Ovary (tissue), 3 donors: ENCODE data around the gene KRTAP5-6.

ENCODE experiments used
- EP300 ChIP-seq: sonication (generic); formaldehyde crosslinking; IDR thresholded peaks from one replicate; pipeline ENCODE4 v1.6.1; 2017; ENCODE audit warnings: antibody characterized with exemption
- TF ChIP-seq, protein P1 (sequence below), 3 donors: fragments of 450-650 bp in 2 of 3; fragments of 200-600 bp in 1 of 3; IDR thresholded peaks; one replicate each; pipeline versions ENCODE4 v1.5.1 to v1.8.0; 2016 to 2022; ENCODE audit warnings: antibody characterized with exemption in 3 of 3, mild to moderate bottlenecking in 1 of 3
- donor health status: DM: no; HTN: no; CAD: no.

DNA sequence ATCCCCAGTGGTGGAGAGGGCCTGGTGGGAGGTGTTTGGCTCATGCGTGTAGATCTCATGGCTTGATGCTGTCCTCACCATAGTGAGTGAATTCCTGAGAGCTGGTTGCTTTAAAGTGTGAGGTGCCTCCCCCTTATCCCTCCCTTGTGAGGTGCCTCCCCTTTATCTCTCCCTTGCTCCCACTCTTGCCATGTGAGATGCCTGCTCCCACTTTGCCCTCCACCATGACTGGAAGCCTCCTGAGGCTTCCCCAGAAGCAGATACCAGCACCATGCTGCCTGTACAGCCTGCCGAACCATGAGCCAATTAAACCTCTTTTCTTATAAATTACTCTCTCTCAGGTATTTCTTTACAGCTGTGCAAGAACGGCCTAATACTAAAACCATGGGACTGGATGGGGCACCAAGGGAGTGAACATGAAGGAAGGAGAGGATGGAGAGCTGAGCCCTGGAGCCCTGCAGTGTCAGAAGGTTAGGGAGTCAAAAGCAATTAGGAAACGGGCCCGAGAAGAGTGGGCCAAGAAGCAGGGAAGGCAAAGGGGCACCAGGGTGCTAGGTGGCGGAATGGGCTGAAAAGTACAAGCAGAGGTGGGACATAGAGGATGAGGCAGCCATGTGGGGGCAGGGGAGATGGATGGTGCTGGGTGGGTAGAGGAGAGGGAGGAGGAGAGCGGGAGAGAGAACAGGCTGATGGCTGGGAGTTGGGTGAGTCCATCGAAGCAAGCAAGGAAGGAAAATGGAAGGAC lies 44.0 kb downstream of the KRTAP5-6 start:
- TF ChIP-seq, protein P1, sequence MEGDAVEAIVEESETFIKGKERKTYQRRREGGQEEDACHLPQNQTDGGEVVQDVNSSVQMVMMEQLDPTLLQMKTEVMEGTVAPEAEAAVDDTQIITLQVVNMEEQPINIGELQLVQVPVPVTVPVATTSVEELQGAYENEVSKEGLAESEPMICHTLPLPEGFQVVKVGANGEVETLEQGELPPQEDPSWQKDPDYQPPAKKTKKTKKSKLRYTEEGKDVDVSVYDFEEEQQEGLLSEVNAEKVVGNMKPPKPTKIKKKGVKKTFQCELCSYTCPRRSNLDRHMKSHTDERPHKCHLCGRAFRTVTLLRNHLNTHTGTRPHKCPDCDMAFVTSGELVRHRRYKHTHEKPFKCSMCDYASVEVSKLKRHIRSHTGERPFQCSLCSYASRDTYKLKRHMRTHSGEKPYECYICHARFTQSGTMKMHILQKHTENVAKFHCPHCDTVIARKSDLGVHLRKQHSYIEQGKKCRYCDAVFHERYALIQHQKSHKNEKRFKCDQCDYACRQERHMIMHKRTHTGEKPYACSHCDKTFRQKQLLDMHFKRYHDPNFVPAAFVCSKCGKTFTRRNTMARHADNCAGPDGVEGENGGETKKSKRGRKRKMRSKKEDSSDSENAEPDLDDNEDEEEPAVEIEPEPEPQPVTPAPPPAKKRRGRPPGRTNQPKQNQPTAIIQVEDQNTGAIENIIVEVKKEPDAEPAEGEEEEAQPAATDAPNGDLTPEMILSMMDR (IDR thresholded peaks at IDR 0.05): no peak
- TF ChIP-seq EP300: no peak
